ENCODE measurements around the gene TSC2. TPM values are rescaled to one million over a fixed set of nuclear protein-coding genes. Genes with fewer than 3 reads are reported as not detected.

Gene TSC2
- total RNA-seq, 2 experiments from 2014 or later: 57.2 to 152 TPM

DNA sequence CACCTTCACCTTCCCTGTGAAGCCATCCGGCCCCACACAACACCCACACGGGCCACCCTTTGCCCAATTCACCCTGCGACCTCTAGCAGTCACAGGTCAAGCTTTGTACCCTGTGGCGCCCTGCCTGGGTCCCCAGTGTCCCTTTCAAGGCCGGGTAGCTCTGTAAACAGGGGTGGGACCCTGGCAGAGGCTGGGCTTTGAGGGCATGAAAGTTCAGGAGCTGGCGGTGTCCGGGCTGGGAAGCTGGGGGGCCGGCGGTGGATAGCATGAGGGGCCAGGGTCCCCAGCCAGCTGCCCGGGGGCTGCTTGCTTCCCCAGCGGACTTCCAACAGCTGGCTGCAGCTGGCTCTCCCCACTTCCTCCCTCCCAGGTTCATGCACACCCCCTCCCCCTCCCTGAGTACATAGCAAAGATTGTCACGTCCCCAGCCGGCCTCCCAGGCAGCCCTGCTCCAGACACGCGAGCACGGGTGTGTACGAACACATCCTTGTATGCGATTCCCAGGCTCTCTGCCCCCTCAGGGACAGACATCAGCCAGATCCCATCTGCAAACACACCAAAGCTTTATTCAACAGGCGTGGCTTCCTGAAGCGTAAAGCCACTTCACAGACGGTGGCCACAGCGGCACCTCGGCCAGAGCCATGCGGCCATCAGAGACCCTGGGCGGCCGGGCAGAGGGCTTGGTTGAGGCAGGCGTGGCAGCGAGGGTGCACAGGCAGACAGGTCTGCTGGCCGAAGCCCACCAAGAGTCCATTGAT, 8.3 kb upstream of the TSC2 start:
- H3K4me2 ChIP-seq (ENCODE audit: low read length): no peak overlapping the region
- H2AFZ ChIP-seq (ENCODE audit: low read length): no peak overlapping the region
- H4K20me1 ChIP-seq (ENCODE audit: insufficient read depth, low read length): no peaks in the 10 kb centered on the region
- H3K27ac ChIP-seq (ENCODE audit: low read depth, low read length, poor library complexity, severe bottlenecking): no peak overlapping the region
- no peaks in the 10 kb centered on the region for H3K9me2 ChIP-seq (ENCODE audit: insufficient read depth, low read length)
- ChIA-PET POLR2A (no interaction called here), CTCF (ENCODE audit: unreplicated experiment) (no interaction called here)
- no peak overlapping the region for H3K4me3 ChIP-seq (ENCODE audit: low read depth, low read length, poor library complexity, severe bottlenecking)
- H3K79me2 ChIP-seq (ENCODE audit: insufficient read depth, low read depth, low read length): no peaks in the 10 kb centered on the region
- no TSS peak for BruUV-seq (replicated peaks)
- H3K4me1 ChIP-seq (ENCODE audit: insufficient read depth, low read length, poor library complexity, severe bottlenecking): no peaks in the 10 kb centered on the region
- no peak for TF ChIP-seq EZH2phosphoT487 (IDR thresholded peaks at IDR 0.05; ENCODE audit: borderline replicate concordance, low read depth, low read length)
- TF ChIP-seq, protein P1, sequence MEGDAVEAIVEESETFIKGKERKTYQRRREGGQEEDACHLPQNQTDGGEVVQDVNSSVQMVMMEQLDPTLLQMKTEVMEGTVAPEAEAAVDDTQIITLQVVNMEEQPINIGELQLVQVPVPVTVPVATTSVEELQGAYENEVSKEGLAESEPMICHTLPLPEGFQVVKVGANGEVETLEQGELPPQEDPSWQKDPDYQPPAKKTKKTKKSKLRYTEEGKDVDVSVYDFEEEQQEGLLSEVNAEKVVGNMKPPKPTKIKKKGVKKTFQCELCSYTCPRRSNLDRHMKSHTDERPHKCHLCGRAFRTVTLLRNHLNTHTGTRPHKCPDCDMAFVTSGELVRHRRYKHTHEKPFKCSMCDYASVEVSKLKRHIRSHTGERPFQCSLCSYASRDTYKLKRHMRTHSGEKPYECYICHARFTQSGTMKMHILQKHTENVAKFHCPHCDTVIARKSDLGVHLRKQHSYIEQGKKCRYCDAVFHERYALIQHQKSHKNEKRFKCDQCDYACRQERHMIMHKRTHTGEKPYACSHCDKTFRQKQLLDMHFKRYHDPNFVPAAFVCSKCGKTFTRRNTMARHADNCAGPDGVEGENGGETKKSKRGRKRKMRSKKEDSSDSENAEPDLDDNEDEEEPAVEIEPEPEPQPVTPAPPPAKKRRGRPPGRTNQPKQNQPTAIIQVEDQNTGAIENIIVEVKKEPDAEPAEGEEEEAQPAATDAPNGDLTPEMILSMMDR (conservative IDR thresholded peaks at IDR 0.05; ENCODE audit: low read length): no peak
- DNase-seq (ENCODE audit: low spot score): no peak
- no peaks in the 10 kb centered on the region for H3K9me3 ChIP-seq (ENCODE audit: low read length)
- H3K36me3 ChIP-seq (ENCODE audit: insufficient read depth, low read length): peaks cover 6% of the 10 kb centered on the region; the same call in 1 of the 2 replicates
- intact Hi-C loops (cut with micrococcal nuclease; ENCODE audit: unreplicated experiment): no loop called here

DNA sequence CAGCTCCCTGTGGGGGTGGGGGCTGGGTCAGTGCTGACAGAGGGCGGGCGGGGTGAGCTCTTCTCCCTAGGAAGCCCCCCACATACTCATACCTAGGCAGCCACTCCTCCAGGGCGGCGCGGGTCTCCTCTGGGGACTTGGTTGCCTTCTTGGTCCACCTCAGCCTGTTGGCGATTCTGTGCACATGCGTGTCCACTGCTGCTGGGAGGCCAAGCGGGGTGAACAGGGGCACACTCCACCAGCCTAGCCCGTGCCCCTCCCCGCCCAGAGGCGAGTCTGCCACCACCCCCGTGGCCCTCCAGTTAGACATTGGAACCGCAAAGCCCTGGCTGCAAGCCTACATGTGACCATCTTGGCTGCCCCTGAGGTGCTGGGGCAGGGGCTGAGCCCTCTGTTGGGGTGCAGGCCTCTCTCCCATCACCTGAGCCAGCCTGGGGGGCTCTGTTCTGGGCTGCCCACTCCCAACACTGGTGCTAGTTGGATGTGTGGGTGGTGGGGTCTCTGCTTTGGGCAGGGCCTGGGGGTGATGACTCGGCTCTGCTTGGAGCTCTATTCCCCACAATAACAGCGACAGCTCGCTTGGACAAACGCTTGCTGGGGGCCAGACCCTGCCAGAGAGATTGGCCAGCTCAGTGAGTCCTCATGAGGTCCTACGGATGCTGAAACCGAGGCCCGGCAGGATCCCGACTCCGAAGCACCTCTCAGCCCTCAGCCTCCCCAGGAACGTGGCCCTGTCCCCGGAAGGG, 7.6 kb upstream of the TSC2 start:
- H3K79me2 ChIP-seq (ENCODE audit: insufficient read depth, low read depth, low read length): no peaks in the 10 kb centered on the region
- H3K36me3 ChIP-seq (ENCODE audit: insufficient read depth, low read length): peaks cover 11% of the 10 kb centered on the region; the same call in 1 of the 2 replicates
- H3K4me1 ChIP-seq (ENCODE audit: insufficient read depth, low read length, poor library complexity, severe bottlenecking): no peaks in the 10 kb centered on the region
- H3K4me2 ChIP-seq (ENCODE audit: low read length): no peak overlapping the region
- no peaks in the 10 kb centered on the region for H3K9me3 ChIP-seq (ENCODE audit: low read length)
- H3K9me2 ChIP-seq (ENCODE audit: insufficient read depth, low read length): no peaks in the 10 kb centered on the region
- H2AFZ ChIP-seq (ENCODE audit: low read length): no peak overlapping the region
- H3K4me3 ChIP-seq (ENCODE audit: low read depth, low read length, poor library complexity, severe bottlenecking): no peak overlapping the region
- intact Hi-C loops (cut with micrococcal nuclease; ENCODE audit: unreplicated experiment): no loop called here
- ChIA-PET POLR2A (no interaction called here), CTCF (ENCODE audit: unreplicated experiment) (no interaction called here)
- TF ChIP-seq EZH2phosphoT487 (IDR thresholded peaks at IDR 0.05; ENCODE audit: borderline replicate concordance, low read depth, low read length): no peak
- TF ChIP-seq, protein P1 (conservative IDR thresholded peaks at IDR 0.05; ENCODE audit: low read length): no peak
- no TSS peak for BruUV-seq (replicated peaks)
- H3K27ac ChIP-seq (ENCODE audit: low read depth, low read length, poor library complexity, severe bottlenecking): no peak overlapping the region
- H4K20me1 ChIP-seq (ENCODE audit: insufficient read depth, low read length): no peaks in the 10 kb centered on the region
- no peak for DNase-seq (ENCODE audit: low spot score)
